Stimulated activated naive CD8-positive, alpha-beta T cell treated with anti-CD3 and anti-CD28 coated beads, Interleukin-15, Interleukin-2, amounts not matched to agents 100 U/mL and 50 U/mL, for 24 hours (primary cell): ENCODE data around the gene GLI2.

Source experiments
- ATAC-seq: fragments of 150-1000 bp; cut with Tn5 transposase; one replicate; pipeline ENCODE4 v1.10.0; 2021
- DNase-seq: peaks from one replicate; pipeline ENCODE4 v3.0.0; 2021

Gene GLI2

DNA sequence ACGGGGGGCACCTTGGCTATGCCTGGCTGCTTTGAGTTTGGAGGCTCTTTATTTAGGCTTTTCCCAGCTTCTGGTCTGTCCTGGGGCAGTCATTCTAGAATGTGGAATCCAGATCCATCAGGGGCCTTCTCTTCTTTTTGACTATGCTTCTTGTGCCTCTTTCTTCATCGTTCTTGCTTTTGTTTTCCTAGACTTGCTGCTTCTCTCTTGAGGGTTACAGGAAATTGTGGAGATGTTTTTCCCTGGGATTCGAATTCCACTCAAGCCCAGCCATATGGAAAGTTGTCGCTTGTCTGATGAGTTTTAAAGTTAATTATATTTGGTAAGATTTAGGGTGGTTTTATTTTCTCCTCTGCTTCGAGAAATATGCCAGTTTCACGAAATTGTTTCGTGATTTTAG is 2.4 kb downstream of the GLI2 start:
- DNase-seq (no peak), ATAC-seq (no peak)

DNA sequence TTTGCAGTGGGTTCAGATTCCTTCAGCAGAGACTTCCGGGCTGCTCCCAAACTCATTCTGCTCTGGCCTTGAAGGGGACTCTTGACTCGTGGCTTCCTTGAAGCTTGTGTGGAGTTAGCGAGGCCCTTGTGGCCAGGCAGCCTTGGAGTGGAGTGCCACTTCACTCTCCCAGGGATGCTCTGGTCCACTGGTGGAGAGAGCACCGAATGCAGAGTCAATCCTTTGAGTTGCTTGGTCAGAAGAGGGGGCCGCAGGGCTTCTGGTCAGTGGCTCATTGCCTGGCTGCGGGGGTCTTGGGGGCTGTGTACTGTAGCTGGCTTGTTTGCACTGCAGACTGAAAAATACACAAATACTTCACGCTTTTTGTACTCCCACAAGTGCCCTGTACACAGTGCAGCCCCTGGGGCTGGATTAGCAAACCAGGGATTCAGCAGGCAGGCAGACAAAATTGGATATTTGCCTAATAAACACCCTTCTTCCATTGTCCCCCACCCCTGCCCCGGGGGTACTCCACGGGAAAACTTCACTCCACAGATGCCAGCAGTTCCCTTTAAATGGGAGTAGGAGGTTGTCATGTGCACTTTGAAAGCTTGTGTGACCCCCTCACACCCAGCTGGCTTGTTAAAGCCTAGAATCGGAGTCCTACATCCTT is 3.2 kb downstream of the GLI2 start:
- no peak for ATAC-seq
- DNase-seq = no peak

DNA sequence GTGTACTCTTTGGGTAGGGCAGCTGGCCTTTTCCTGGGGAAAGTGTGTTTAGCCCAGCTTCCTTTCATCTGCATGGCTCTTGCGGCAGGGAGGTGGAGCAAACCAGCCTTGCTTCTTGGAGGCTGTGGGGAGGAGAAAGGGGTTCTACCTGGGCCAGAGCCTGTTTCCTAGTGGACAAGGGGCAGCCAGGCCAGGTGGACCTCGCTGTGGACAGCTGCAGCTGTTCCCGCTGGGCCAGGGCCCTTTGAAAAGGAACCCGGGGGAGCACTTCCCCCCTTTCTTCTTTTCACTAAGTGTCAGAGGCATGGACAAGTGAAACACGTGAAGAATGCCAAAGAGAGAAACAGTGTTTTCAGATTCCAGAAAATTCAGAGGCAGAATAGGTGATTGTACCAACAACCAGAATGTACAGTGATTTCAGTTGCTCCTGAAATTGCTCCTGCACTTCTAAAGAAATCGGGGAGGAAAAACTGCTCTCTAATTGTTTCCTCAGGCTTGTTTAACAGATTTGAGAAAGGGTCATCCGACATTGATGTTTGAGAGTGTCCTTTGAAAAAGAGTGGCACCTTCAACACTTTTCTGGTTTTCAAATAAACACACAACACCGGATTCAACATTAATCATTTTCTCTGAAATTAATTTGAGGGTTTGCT is 3.9 kb downstream of the GLI2 start:
- no peak for ATAC-seq
- DNase-seq = no peak

- DNase-seq (no peak), ATAC-seq (no peak)
Measured at GRCh38 chr2:120740375-120740764, 4.7 kb downstream of the GLI2 start.

DNA sequence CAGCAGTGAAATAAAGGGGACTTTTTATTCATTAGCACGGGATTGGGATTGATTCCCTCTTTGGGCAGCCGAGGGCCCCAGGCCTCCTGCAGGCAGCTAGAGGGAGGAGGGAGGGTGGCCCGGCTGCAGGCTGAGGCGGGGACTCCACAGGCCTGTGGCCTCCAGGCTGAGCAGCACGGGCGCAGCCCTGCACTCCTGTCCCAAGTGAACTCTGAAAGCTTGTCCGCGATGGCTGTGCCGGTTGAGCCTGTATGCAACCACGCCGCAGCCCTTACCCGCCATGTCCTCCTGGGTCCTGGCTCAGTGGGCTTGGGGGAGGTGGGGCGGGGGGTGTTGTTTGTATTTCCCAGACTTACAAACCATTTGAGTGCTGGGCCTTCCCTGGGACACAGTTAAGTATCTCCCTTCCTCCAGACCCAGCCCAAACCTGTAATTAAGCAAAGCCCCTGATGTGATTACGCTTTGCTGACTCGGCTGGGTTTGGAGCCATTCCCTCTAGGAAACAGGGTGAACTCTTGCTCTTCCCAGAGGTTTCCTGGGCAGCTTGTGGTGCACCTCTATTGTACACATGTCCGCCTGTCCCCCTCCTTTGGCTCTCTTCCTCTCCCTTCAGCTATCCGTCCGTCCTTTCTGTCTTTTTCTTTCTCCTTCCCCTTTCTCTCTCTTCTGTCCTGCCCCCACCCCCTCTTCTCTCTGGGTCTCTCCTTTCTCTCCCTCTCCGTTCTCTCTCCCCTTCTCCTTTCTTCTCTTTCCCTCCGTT is 5.3 kb downstream of the GLI2 start:
- DNase-seq (no peak), ATAC-seq (no peak)

DNA sequence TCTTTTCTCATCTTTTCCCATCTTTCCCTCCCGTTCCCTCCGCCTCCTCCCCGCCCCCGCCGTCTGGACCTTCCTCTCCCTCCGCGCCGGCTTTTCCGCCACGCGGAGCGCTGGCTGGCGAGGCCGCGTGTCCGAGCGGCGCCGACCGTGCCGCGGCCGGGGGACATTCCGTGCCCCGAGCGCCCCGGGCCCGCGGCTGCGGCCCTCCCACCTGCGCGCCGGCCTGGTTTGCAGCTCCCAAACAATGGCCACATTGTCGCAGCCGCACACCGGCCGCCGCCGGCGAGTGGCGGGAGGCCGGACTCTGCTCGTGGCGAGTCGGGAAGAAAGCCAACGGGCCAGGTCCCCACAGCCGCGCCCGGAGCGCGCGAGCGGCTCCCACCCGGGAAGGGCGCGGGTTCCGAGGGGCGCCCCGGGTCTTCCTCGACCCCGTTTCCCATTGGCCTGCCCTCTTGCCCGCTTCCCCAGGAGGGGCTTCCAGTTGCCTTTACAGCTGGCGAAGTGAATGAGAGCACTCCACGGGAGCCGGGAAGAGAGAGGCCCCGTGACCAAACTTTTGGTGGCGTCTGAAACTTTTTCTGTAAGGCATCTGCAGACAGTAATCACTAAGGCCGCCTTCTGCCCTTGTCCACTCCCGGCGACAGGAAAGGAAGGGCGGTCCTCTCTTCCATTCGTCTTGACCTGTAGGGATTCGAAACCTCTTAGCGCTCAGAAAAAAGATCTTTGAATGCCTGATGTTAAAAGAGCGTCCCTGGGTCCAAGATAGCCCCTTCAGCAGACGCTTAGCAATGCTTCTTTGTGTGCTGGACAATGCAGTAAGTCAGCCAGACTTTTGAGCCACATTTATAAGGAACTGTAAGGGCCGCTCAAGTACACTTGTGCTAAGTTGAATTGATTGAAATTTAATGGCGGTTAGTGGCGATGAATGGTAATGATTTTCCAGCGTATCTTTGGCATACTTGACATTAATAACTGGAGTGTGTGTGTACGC is 6.2 kb downstream of the GLI2 start:
- no peak for DNase-seq
- no peak for ATAC-seq

DNA sequence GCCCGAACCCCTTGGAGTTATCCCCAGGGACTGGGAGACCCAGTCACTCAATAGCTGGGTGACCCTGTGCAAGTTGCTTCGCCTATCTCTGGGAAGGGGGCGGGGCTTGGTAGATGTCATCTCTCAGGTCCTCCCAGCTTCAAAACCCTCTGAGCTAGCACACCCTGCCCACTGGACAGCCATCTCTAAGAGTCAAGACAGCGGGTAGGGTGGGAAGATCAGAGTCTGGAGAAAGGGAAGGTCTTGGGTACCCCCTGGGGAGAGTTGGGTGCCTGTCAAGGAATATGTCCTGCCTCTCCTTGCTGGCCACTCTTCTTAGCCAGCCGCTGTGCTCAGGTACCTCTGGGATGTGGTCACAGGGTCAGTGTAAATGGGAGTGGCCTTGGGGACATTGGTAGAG is 8.0 kb downstream of the GLI2 start:
- ATAC-seq (no peak), DNase-seq (no peak)

DNA sequence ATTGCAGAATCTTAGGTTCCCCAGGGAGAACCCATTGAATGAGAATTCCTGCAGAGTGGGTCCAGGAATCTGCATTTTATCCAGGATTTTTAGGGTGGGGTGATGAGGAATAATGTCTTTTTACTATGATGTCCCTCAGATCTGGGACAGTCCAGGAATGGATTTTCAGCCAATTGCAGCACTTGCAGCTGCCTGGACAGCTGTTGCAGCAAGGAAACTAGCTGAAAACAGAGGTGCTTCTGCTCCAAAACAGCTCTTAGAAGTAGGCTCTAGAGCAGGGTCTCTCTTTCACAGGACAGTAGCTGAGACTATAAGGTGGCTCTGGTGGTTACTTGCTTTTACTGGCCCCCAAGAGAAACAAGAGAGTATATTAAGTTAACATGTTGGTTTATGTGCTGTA is 9.1 kb downstream of the GLI2 start:
- DNase-seq = no peak
- ATAC-seq = no peak

GRCh38 chr2:120745420-120746111 is 9.9 kb downstream of the GLI2 start:
- DNase-seq = no peak
- ATAC-seq = no peak

GRCh38 chr2:120746144-120746543 is 10.5 kb downstream of the GLI2 start:
- ATAC-seq = no peak
- no peak for DNase-seq

- ATAC-seq (no peak), DNase-seq (no peak)
Measured at GRCh38 chr2:120747281-120747680, 11.6 kb downstream of the GLI2 start.

DNA sequence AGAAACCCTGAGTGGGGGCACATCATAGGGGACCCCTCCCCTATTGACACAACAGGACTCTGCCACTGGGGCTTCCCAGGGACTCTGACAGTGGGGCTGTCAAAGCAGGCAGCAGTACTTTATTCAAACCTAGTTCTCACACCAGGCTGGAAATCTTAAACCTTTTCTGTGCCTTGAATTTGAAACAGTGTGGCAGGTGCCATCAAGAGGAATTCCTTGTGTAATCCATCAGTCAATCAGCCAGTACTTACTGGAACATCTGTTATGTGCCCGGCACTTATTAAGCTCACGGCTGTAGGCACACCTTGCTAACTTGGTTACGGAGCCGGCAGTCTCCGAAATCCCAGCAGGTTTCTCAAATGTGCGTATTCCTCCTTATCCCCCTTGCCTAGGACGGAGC is 12.0 kb downstream of the GLI2 start:
- no peak for DNase-seq
- ATAC-seq = no peak

- no peak for DNase-seq
- ATAC-seq = no peak
Measured at GRCh38 chr2:120748310-120748709, 12.6 kb downstream of the GLI2 start.

- no peak for DNase-seq
- ATAC-seq = no peak
Measured at GRCh38 chr2:120748741-120749140, 13.1 kb downstream of the GLI2 start.

DNA sequence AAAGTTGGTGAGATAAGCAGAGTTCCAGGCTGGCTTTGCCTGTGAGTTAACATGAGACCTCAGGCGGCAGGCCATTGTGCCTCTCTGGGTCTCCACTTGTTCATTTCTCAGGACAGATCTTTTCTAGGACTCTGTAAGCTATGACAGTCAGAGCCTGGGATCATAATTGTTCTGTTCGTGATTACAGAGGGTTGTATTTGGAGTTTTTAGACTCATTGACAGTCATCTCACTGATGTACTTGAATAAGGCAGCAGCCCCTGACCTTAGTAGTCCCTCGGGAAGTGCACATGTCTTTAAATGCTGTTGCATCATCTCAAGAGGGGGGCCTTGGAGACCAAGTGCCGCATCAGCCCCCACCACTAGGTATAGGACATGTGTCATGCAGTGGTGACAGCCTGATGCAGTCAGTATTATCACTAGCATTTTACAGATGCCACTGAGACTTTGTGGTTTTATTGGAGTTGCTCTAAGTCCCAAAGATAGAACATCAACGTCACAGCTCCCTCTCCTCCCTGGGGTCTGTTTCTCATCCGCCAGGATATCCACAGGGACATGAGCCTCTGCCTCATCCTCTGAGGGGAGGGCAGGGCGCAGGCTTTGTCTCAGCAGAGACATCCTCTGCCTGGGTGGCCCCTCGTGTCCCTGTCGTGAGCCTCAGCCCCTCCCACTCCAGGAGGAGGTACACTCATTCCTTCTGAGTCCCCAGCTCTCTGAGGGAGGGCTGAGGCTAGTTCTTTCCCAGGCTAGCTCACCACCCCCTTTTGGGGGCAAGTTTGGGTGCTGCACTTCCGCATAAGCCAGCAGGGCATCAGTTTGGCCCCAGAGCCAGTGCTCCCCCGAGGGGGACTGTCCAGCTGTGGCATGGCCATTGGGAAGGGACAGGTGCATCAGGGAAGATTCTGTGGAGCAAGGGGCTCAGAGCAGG is 14.1 kb downstream of the GLI2 start:
- DNase-seq (no peak), ATAC-seq (no peak)

DNA sequence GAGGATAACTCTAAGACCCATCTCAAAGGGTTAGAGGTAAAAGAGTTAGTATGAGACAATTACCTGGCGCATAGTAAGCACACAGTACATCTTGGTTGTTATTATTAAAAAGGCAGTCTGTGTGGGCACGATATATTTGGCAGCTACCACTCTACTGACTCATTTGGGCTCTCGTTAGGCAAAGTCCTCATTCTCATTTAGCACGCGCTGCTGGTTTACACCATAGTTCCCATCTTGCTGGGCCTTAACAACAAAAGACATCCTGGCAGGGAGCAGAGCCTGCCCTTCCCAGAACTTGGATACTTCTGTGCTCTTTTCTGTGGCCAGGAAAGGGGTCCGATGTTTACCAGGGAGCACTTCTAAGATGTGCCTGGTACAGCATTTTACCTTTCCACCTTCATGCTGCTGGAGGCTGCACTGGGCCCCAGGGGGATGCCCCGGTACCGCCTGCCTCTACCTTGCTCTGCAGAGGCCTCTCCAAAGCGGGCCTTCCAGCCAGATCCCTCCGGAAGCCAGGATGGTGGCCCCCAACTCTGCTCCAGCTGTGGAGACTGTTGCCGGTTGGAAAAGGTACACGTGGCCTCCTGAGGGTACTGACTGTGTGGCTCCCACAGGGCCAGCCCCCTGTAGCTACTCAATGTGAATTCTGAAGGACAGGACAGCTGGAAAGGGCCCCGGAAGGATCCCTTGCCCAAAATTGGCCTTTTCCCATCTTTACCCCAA is 15.0 kb downstream of the GLI2 start:
- ATAC-seq (no peak), DNase-seq (no peak)

DNA sequence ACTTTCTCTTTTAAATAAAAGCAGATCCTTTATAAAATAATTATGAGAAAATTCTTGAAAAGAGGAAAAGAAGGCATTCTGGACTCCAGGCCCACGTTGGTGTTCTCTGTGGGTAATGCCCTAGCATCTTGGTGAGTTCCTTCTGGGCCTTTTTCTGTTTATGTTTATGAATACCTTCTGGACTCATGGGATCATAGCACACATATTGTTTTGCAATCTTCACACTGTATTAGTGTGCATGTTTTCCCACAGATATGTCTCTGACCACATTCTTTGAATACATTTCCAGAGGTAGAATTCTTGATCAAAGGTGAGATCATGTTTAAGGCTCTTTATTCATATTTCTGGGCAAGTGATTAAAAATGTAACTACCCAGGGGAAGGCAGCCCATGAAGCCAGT is 15.9 kb downstream of the GLI2 start:
- no peak for DNase-seq
- no peak for ATAC-seq

- DNase-seq (no peak), ATAC-seq (no peak)
Measured at GRCh38 chr2:120754067-120754960, 18.6 kb downstream of the GLI2 start.
